SK-N-SH (cell line): ENCODE results near the gene MAP3K4. TPM values are rescaled to one million over a fixed set of nuclear protein-coding genes. Genes with fewer than 3 reads are reported as not detected.

Experiments
- CTCF ChIA-PET: fragments of 300-600, 350-600 bp; formaldehyde crosslinking; extraction: SDS; loops from one replicate; lab custom pipeline; 2021; lab: Yijun Ruan, JAX
- POLR2A ChIA-PET: fragments of 350-600 bp; sonication (Branson Sonifier 250); formaldehyde crosslinking; extraction: SDS; loops from one replicate; lab custom pipeline; 2020; ENCODE audit warnings: antibody characterized with exemption, inconsistent platforms; lab: Yijun Ruan, JAX
- DNase-seq: peaks from one replicate; pipeline ENCODE4 v3.0.0; 2012
- H2AFZ ChIP-seq: fragments of 200-600 bp; sonication (generic); 2 replicates; pipeline ENCODE4 v1.8.1; 2016; ENCODE audit warnings: antibody characterized with exemption, mild to moderate bottlenecking, low read depth
- H3F3A ChIP-seq: fragments of 200-600 bp; sonication (generic); replicated peaks from 2 replicates; pipeline ENCODE3; 2016; ENCODE audit warnings: antibody characterized with exemption, mild to moderate bottlenecking; ENCODE audit not compliant: insufficient read depth
- H3K27ac ChIP-seq, 2 experiments: fragments of 200-500 bp in 1 of 2; fragments of 200-600 bp in 1 of 2; sonication (Bioruptor generic) in 1 of 2; sonication (generic), shearing (Covaris generic) in 1 of 2; 2 replicates each; pipeline versions ENCODE4 v1.5.1 to v1.6.1; 2014 to 2016; ENCODE audit warnings: low read depth in 2 of 2, inconsistent platforms in 1 of 2, low read length in 1 of 2, mild to moderate bottlenecking in 1 of 2, mixed read lengths in 1 of 2
- H3K27me3 ChIP-seq: fragments of 200-600 bp; sonication (generic), shearing (Covaris generic); 2 replicates; pipeline ENCODE4 v1.6.1; 2016; ENCODE audit warnings: mixed run types; ENCODE audit not compliant: insufficient read depth
- H3K36me3 ChIP-seq, 2 experiments: fragments of 200-500 bp in 1 of 2; fragments of 200-600 bp in 1 of 2; sonication (Bioruptor generic) in 1 of 2; sonication (generic) in 1 of 2; replicated peaks in 1 of 2; 2 replicates each; pipeline versions ENCODE3 to v1.5.1; 2014 to 2016; ENCODE audit warnings: low read length in 1 of 2, mild to moderate bottlenecking in 1 of 2; ENCODE audit not compliant: insufficient read depth in 2 of 2, control insufficient read depth in 1 of 2
- H3K4me1 ChIP-seq, 2 experiments: fragments of 200-500 bp in 1 of 2; fragments of 200-600 bp in 1 of 2; sonication (Bioruptor generic) in 1 of 2; sonication (generic), shearing (Covaris generic) in 1 of 2; 2 replicates each; pipeline versions ENCODE4 v1.5.1 to v1.6.1; 2014 to 2016; ENCODE audit warnings: low read depth in 1 of 2, low read length in 1 of 2, mixed run types in 1 of 2; ENCODE audit not compliant: insufficient read depth in 2 of 2, control insufficient read depth in 1 of 2
- H3K4me2 ChIP-seq: fragments of 200-600 bp; sonication (generic), shearing (Covaris generic); 2 replicates; pipeline ENCODE4 v1.6.1; 2017; ENCODE audit warnings: mixed run types
- H3K4me3 ChIP-seq, 2 experiments: fragments of 200-500 bp in 1 of 2; fragments of 200-600 bp in 1 of 2; sonication (Bioruptor generic) in 1 of 2; sonication (generic), shearing (Covaris generic) in 1 of 2; 2 replicates each; pipeline versions ENCODE4 v1.5.1 to v1.8.1; 2014 to 2016; ENCODE audit warnings: low read depth in 2 of 2, inconsistent platforms in 1 of 2, low read length in 1 of 2, mild to moderate bottlenecking in 1 of 2, mixed read lengths in 1 of 2, moderate library complexity in 1 of 2
- H3K79me2 ChIP-seq: fragments of 200-600 bp; sonication (generic); 2 replicates; pipeline ENCODE4 v1.8.1; 2017; ENCODE audit warnings: mild to moderate bottlenecking; ENCODE audit not compliant: insufficient read depth
- H3K9ac ChIP-seq: fragments of 200-600 bp; sonication (generic); 2 replicates; pipeline ENCODE4 v1.6.1; 2017; ENCODE audit warnings: mixed run types
- H3K9me2 ChIP-seq: fragments of 200-600 bp; sonication (generic); 2 replicates; pipeline ENCODE4 v1.6.1; 2017; ENCODE audit warnings: mixed run types
- H3K9me3 ChIP-seq: fragments of 200-600 bp; sonication (generic); 2 replicates; pipeline ENCODE4 v1.6.1; 2017; ENCODE audit warnings: mixed run types, mild to moderate bottlenecking, moderate library complexity
- H4K20me1 ChIP-seq: fragments of 200-600 bp; sonication (generic); 2 replicates; pipeline ENCODE4 v1.6.1; 2017; ENCODE audit warnings: mild to moderate bottlenecking, mixed run types; ENCODE audit not compliant: insufficient read depth
- CHD2 ChIP-seq: fragments of 150-350 bp; IDR thresholded peaks from 2 replicates; pipeline ENCODE4 v1.6.1; 2018; ENCODE audit warnings: low read length; ENCODE audit not compliant: partially characterized antibody
- EP300 ChIP-seq, 2 experiments: IDR thresholded peaks; 2 replicates each; pipeline versions ENCODE4 v1.4.0 to v1.6.1; 2012; ENCODE audit warnings: borderline replicate concordance in 1 of 2, low read depth in 1 of 2, low read length in 1 of 2
- FOSL2 ChIP-seq: IDR thresholded peaks from 2 replicates; pipeline ENCODE4 v1.4.0; 2012; ENCODE audit warnings: low read depth, mild to moderate bottlenecking, moderate library complexity, borderline replicate concordance
- FOXM1 ChIP-seq: IDR thresholded peaks from 2 replicates; pipeline ENCODE4 v1.4.0; 2012; ENCODE audit warnings: low read depth, mild to moderate bottlenecking
- GATA2 ChIP-seq: sonication (generic); formaldehyde crosslinking; IDR thresholded peaks from 2 replicates; pipeline ENCODE4 v1.5.0; 2020; ENCODE audit warnings: mild to moderate bottlenecking, missing genetic modification reagents
- JUND ChIP-seq: IDR thresholded peaks from 2 replicates; pipeline ENCODE4 v1.4.0; 2012
- MXI1 ChIP-seq: IDR thresholded peaks from 2 replicates; pipeline ENCODE4 v1.6.1; 2012; ENCODE audit warnings: mild to moderate bottlenecking, low read depth, low read length, improper control_type of control experiment
- NFIC ChIP-seq: IDR thresholded peaks from 2 replicates; pipeline ENCODE4 v1.4.0; 2012; ENCODE audit warnings: borderline replicate concordance
- NRF1 ChIP-seq: IDR thresholded peaks from 2 replicates; pipeline ENCODE4 v1.6.1; 2012; ENCODE audit warnings: low read depth, mild to moderate bottlenecking, low read length
- POLR2AphosphoS5 ChIP-seq: IDR thresholded peaks from 2 replicates; pipeline ENCODE4 v1.6.1; 2012; ENCODE audit warnings: low read depth, low read length
- RCOR1 ChIP-seq: fragments of 150-350 bp; IDR thresholded peaks from 2 replicates; pipeline ENCODE4 v1.6.1; 2017; ENCODE audit warnings: antibody characterized with exemption, low read length
- RXRA ChIP-seq: IDR thresholded peaks from 2 replicates; pipeline ENCODE4 v1.4.0; 2012; ENCODE audit warnings: low read depth, mild to moderate bottlenecking, borderline replicate concordance
- TAF1 ChIP-seq: IDR thresholded peaks from 2 replicates; pipeline ENCODE4 v1.6.1; 2012; ENCODE audit warnings: low read depth, mild to moderate bottlenecking, low read length, moderate library complexity, borderline replicate concordance
- TCF12 ChIP-seq: IDR thresholded peaks from 2 replicates; pipeline ENCODE4 v1.4.0; 2012
- TEAD4 ChIP-seq: IDR thresholded peaks from 2 replicates; pipeline ENCODE4 v1.4.0; 2012; ENCODE audit warnings: mild to moderate bottlenecking, borderline replicate concordance; ENCODE audit not compliant: insufficient read depth
- YY1 ChIP-seq: IDR thresholded peaks from 2 replicates; pipeline ENCODE4 v1.4.0; 2012; ENCODE audit warnings: low read depth, mild to moderate bottlenecking
- WGBS: methylation state at CpG from one replicate; pipeline ENCODE4 v1.1.6; 2017; ENCODE audit warnings: low lambda C conversion rate; 5-methylcytosine and 5-hydroxymethylcytosine counted together
- polyA plus RNA-seq, 3 experiments: library from polyadenylated mRNA; depleted of rRNA; stranded (reverse); fragments of >200 nt; gene quantifications; 2 replicates each; pipeline ENCODE4 v1.2.3, GENCODE V29; 2012
- TF ChIP-seq, protein P1 (sequence below): fragments of 150-350 bp; IDR thresholded peaks from 2 replicates; pipeline ENCODE4 v1.6.1; 2016; ENCODE audit warnings: mild to moderate bottlenecking, low read depth, low read length
- TF ChIP-seq, protein P2 (sequence below): IDR thresholded peaks from 2 replicates; pipeline ENCODE4 v1.4.0; 2012; ENCODE audit warnings: low read depth
- TF ChIP-seq, protein P3 (sequence below): IDR thresholded peaks from 2 replicates; pipeline ENCODE4 v1.4.0; 2012; ENCODE audit warnings: low read depth, borderline replicate concordance
- TF ChIP-seq, protein P4 (sequence below): IDR thresholded peaks from 2 replicates; pipeline ENCODE4; 2012
- TF ChIP-seq, protein P5 (sequence below): fragments of 150-350 bp; IDR thresholded peaks from 2 replicates; pipeline ENCODE4 v1.6.1; 2017; ENCODE audit warnings: antibody characterized with exemption, low read length, low read depth, borderline replicate concordance

MAP3K4 gene
- polyA plus RNA-seq, 1 of the 3 experiments (the other 2 are of a cell fraction): 6.8 TPM

DNA sequence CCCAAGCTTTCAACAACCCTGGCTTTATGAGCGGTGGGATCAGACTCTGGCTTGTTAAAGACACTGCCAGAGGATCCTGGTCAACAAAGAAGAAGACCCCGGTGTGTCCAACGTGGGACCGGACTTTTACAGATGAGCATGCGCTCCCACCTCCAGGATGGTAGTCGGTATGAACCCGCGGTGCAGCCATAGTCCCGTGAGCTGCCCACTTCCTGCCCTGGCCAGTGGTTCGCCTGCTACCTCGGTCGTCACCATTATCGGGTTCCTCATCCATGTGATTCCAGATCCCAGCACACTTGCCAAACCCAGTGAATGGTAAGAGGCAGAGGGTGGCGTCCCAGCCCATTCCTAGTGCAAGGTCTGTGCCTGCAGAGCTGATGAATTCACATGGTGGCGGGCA, 169.6 kb downstream of the MAP3K4 start:
- Histone ChIP-seq H2AFZ (no peak overlapping the region), H3K27ac (no peak overlapping the region), H3K27me3 (no peaks in the 10 kb centered on the region), H3K36me3 (peaks cover 0 to 3% of the 10 kb centered on the region in 2 experiments)
- TF ChIP-seq TEAD4 (no peak), RXRA (no peak), TCF12 (no peak), YY1 (no peak), CHD2 (no peak), JUND (no peak), GATA2 (CRISPR knock-in tag) (no peak), FOXM1 (no peak), MXI1 (no peak), POLR2AphosphoS5 (no peak)
- TF ChIP-seq, protein P1, sequence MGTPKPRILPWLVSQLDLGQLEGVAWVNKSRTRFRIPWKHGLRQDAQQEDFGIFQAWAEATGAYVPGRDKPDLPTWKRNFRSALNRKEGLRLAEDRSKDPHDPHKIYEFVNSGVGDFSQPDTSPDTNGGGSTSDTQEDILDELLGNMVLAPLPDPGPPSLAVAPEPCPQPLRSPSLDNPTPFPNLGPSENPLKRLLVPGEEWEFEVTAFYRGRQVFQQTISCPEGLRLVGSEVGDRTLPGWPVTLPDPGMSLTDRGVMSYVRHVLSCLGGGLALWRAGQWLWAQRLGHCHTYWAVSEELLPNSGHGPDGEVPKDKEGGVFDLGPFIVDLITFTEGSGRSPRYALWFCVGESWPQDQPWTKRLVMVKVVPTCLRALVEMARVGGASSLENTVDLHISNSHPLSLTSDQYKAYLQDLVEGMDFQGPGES: no peak
- TF ChIP-seq, protein P2, sequence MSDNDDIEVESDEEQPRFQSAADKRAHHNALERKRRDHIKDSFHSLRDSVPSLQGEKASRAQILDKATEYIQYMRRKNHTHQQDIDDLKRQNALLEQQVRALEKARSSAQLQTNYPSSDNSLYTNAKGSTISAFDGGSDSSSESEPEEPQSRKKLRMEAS: no peak
- TF ChIP-seq, all 33 proteins: peak for 0
- DNase-seq: no peak
- Histone ChIP-seq H3K9me3 (no peaks in the 10 kb centered on the region), H3K9me2 (no peaks in the 10 kb centered on the region), H3K79me2 (no peaks in the 10 kb centered on the region), H3F3A (no peaks in the 10 kb centered on the region), H3K4me1 (peaks cover 0 to 2% of the 10 kb centered on the region in 2 experiments; a peak in 1 of 4 replicates), H3K9ac (no peak overlapping the region), H4K20me1 (no peaks in the 10 kb centered on the region), H3K4me2 (no peak overlapping the region), H3K4me3 (no peak overlapping the region)
- WGBS: 98% methylated on average over 15 of the region's 15 CpGs
- ChIA-PET CTCF (interaction anchor here (1.0 to 1.9 kb wide), 2 partner anchors 16 to 210 kb away, joined by 3 to 7 read pairs; no protein-coding TSS in a partner anchor), POLR2A (no interaction called here)

DNA sequence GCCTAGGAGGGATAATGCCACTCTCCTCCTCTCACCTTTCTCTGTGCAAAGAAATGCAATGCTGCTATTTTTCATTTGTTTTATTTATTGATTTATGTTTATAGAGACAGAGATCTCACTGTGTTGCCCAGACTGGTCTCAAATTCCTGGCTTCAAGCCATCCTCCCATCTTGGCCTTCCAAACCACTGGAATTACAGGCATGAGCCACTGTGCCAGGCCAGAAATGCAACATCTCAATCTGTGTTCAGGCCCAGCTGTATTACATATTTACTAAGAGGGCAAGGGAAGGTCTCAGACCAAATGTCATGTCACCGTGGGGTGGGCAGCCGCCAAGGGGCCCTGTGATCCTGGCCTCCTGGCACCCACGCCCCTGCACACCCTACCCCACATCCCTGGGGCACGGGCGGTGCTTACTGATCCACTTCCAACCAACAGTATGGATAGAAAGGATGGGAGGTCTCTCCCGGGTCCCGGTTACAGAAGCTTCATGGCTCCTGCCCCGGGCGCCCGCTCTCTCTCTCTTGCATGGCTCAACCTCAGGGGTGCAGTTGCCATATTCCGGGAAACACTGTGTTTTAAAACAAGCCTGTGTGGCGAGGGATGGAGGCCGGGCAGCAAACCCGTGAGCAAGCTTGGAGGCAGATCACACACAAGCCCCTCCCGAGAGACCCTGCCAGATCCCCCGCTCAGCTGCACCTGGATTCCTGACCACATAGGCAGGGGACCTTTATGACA, 170.5 kb downstream of the MAP3K4 start:
- Histone ChIP-seq H3K4me1 (peaks cover 0 to 2% of the 10 kb centered on the region in 2 experiments; a peak in 1 of 4 replicates), H3K4me3 (no peak overlapping the region), H3K36me3 (peaks cover 0 to 3% of the 10 kb centered on the region in 2 experiments), H3F3A (no peaks in the 10 kb centered on the region), H3K27ac (peak overlapping the region; percentile 18 to 26; a peak in 1 of 4 replicates), H3K9me3 (no peaks in the 10 kb centered on the region), H2AFZ (no peak overlapping the region), H3K4me2 (no peak overlapping the region), H3K79me2 (no peaks in the 10 kb centered on the region), H4K20me1 (no peaks in the 10 kb centered on the region), H3K27me3 (no peaks in the 10 kb centered on the region), H3K9me2 (no peaks in the 10 kb centered on the region), H3K9ac (no peak overlapping the region)
- ChIA-PET CTCF (interaction anchor here (0.6 to 1.0 kb wide), 2 partner anchors 10 to 17 kb away, joined by 3 read pairs; no protein-coding TSS in a partner anchor), POLR2A (no interaction called here)
- TF ChIP-seq, protein P3, sequence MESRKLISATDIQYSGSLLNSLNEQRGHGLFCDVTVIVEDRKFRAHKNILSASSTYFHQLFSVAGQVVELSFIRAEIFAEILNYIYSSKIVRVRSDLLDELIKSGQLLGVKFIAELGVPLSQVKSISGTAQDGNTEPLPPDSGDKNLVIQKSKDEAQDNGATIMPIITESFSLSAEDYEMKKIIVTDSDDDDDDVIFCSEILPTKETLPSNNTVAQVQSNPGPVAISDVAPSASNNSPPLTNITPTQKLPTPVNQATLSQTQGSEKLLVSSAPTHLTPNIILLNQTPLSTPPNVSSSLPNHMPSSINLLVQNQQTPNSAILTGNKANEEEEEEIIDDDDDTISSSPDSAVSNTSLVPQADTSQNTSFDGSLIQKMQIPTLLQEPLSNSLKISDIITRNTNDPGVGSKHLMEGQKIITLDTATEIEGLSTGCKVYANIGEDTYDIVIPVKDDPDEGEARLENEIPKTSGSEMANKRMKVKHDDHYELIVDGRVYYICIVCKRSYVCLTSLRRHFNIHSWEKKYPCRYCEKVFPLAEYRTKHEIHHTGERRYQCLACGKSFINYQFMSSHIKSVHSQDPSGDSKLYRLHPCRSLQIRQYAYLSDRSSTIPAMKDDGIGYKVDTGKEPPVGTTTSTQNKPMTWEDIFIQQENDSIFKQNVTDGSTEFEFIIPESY: no peak
- TF ChIP-seq, protein P4, sequence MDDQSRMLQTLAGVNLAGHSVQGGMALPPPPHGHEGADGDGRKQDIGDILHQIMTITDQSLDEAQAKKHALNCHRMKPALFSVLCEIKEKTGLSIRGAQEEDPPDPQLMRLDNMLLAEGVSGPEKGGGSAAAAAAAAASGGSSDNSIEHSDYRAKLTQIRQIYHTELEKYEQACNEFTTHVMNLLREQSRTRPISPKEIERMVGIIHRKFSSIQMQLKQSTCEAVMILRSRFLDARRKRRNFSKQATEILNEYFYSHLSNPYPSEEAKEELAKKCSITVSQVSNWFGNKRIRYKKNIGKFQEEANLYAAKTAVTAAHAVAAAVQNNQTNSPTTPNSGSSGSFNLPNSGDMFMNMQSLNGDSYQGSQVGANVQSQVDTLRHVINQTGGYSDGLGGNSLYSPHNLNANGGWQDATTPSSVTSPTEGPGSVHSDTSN: 0 out of 2 replicates have a peak, but pooled peaks have one; percentile 15
- TF ChIP-seq RCOR1 (no peak), GATA2 (CRISPR knock-in tag) (no peak), EP300 (IDR thresholded peaks at IDR 0.05; ENCODE audit: borderline replicate concordance in 1 of 2, low read depth in 1 of 2, low read length in 1 of 2) (no peak), RXRA (no peak), TCF12 (peak; percentile 64), FOSL2 (no peak), NFIC (peak; percentile 75), TEAD4 (0 out of 2 replicates have a peak, but pooled peaks have one; percentile 37), NRF1 (no peak), TAF1 (no peak)
- TF ChIP-seq, protein P5, sequence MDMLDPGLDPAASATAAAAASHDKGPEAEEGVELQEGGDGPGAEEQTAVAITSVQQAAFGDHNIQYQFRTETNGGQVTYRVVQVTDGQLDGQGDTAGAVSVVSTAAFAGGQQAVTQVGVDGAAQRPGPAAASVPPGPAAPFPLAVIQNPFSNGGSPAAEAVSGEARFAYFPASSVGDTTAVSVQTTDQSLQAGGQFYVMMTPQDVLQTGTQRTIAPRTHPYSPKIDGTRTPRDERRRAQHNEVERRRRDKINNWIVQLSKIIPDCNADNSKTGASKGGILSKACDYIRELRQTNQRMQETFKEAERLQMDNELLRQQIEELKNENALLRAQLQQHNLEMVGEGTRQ: no peak
- TF ChIP-seq, protein P2: no peak
- DNase-seq: no peak
- 92% methylated on average over 8 of the region's 16 CpGs for WGBS
